HG02885 (cell line): ENCODE measurements around the gene LGR5.
"Not testable (repeated sequence)": the region's sequence is repeated elsewhere in the genome, so short reads cannot be mapped to it uniquely, and the experiment has no call there.

ENCODE experiments used
- ATAC-seq: cut with Tn5 transposase; IDR thresholded peaks from one replicate; pipeline ENCODE4 v1.9.1; 2021; ENCODE audit warnings: mild to moderate bottlenecking; ENCODE audit not compliant: unreplicated experiment, poor library complexity

LGR5 gene

GRCh38 chr12:71472441-71472911, 32.9 kb downstream of the LGR5 start:
- ATAC-seq = no peak

- no peak for ATAC-seq
Observed at GRCh38 chr12:71474791-71475190, 35.2 kb downstream of the LGR5 start.

GRCh38 chr12:71475280-71475679, 35.7 kb downstream of the LGR5 start:
- ATAC-seq = no peak

GRCh38 chr12:71476513-71476912, 36.9 kb downstream of the LGR5 start:
- no peak for ATAC-seq

GRCh38 chr12:71477609-71478008, 38.0 kb downstream of the LGR5 start:
- ATAC-seq = no peak

- ATAC-seq = no peak
Observed at GRCh38 chr12:71478270-71478669, 38.7 kb downstream of the LGR5 start.

- ATAC-seq = no peak
Observed at GRCh38 chr12:71484272-71484905, 44.8 kb downstream of the LGR5 start.

GRCh38 chr12:71490844-71491243, 51.2 kb downstream of the LGR5 start:
- not testable (repeated sequence) for ATAC-seq

GRCh38 chr12:71492604-71493003, 53.0 kb downstream of the LGR5 start:
- no peak for ATAC-seq

- no peak for ATAC-seq
Observed at GRCh38 chr12:71499834-71500233, 60.2 kb downstream of the LGR5 start.

- ATAC-seq = peak; percentile 38
Observed at GRCh38 chr12:71503579-71504391, 64.2 kb downstream of the LGR5 start.

- no peak for ATAC-seq
Observed at GRCh38 chr12:71504476-71504875, 64.9 kb downstream of the LGR5 start.

GRCh38 chr12:71509705-71510104, 70.1 kb downstream of the LGR5 start:
- no peak for ATAC-seq

GRCh38 chr12:71517145-71517846, 77.7 kb downstream of the LGR5 start:
- no peak for ATAC-seq

- no peak for ATAC-seq
Observed at GRCh38 chr12:71521125-71521524, 81.5 kb downstream of the LGR5 start.

- no peak for ATAC-seq
Observed at GRCh38 chr12:71524626-71525025, 85.0 kb downstream of the LGR5 start.

GRCh38 chr12:71533703-71534102, 94.1 kb downstream of the LGR5 start:
- ATAC-seq = no peak

- ATAC-seq = peak; percentile 50
Observed at GRCh38 chr12:71536279-71536938, 96.8 kb downstream of the LGR5 start.

- peak; percentile 13 for ATAC-seq
Observed at GRCh38 chr12:71536939-71537622, 97.5 kb downstream of the LGR5 start.

GRCh38 chr12:71538807-71539206, 99.2 kb downstream of the LGR5 start:
- no peak for ATAC-seq
